Astrocyte of the spinal cord (primary cell): ENCODE results near the gene COL6A1.
"Not testable (repeated sequence)": the region's sequence is repeated elsewhere in the genome, so short reads cannot be mapped to it uniquely, and the experiment has no call there.

ENCODE experiments used
- DNase-seq: peaks from one replicate; pipeline ENCODE4 v3.0.0; 2011; ENCODE audit warnings: low read depth, low spot score
- H3K4me3 ChIP-seq: 2 replicates; pipeline ENCODE4 v1.5.1; 2011; ENCODE audit warnings: low read depth, mild to moderate bottlenecking, low read length, moderate library complexity
- in situ Hi-C: cut with HindIII; loops from 2 replicates; pipeline ENCODE4 v1.10.0; 2017; ENCODE audit warnings: low sequenced_read_pairs
- TF ChIP-seq, protein P1 (sequence below): IDR thresholded peaks from 2 replicates; pipeline ENCODE4 v1.5.1; 2012; ENCODE audit warnings: low read depth, mild to moderate bottlenecking, low read length, inconsistent platforms

COL6A1 gene

DNA sequence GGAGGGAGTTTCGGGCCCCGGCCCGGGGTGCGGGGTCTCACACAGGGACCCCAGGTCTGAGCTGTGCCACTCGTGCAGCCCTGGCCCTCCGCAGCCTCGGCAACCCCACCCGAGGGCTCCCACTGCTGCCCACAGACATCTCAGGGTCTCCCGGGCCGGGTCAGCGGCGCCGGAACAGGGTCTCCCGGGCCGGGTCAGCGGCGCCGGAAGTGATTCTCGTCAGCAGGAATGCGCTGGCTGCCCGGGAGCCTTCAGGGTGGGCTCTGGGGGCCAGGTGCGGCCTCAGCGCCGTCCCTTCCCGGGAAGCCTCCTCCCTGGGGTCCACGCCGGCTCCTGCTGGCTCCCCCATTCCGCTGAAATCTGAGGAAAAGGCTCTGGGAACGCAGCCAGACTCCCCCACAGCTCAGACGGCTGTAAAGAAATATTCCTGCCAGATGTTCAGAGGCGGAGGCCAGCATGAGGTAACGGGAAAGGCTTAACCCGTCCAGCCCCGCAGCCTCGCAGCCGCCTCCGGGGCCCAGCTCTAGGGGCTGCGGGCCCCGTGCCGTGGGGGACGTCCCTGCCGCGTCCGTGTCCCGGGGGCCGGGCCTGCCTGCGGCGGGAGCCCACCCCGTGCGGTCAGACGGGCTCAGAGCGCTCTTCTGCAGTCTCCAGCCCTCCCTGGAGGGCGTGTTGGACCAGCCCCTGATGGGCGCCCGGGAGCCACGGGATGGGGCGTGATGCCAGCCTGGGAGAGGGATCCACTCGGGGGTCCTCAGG is 8.7 kb upstream of the COL6A1 start:
- in situ Hi-C loops: no loop called here
- TF ChIP-seq, protein P1, sequence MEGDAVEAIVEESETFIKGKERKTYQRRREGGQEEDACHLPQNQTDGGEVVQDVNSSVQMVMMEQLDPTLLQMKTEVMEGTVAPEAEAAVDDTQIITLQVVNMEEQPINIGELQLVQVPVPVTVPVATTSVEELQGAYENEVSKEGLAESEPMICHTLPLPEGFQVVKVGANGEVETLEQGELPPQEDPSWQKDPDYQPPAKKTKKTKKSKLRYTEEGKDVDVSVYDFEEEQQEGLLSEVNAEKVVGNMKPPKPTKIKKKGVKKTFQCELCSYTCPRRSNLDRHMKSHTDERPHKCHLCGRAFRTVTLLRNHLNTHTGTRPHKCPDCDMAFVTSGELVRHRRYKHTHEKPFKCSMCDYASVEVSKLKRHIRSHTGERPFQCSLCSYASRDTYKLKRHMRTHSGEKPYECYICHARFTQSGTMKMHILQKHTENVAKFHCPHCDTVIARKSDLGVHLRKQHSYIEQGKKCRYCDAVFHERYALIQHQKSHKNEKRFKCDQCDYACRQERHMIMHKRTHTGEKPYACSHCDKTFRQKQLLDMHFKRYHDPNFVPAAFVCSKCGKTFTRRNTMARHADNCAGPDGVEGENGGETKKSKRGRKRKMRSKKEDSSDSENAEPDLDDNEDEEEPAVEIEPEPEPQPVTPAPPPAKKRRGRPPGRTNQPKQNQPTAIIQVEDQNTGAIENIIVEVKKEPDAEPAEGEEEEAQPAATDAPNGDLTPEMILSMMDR: no peak
- DNase-seq: peak; percentile 89
- peak overlapping the region; percentile 29 for H3K4me3 ChIP-seq

DNA sequence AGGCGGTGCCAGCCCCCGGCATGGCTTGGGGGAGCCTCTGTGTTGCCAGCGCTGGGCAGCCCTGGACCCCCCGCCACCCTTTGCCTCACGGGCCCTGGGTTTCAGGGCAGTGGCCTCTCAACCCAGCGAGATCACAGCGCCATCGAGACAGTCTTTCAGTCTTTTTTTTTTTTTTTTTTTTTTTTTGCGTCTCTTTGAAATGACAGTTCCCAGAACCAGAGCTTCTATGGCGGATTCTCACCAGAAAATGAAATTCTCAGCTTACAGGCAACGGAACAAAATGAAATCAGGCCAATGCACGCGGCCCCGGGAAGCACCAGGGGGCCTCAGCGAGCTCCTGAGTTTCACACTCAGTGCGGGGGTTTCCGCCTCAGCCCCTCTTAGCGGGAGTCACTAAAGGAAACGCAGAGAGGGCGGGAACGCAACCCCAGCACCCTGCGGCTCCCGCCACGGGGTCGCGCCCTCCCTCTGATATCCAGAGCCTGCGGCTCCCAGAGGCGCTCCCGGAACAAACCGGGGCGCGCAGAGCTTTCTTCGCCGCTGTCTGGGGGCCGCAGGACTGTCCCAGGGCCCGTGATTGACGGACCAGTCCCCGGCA is 8.0 kb upstream of the COL6A1 start:
- peak overlapping the region; percentile 29 for H3K4me3 ChIP-seq
- peak; percentile 90 for DNase-seq
- TF ChIP-seq, protein P1: peak; percentile 82
- in situ Hi-C loops: no loop called here

DNA sequence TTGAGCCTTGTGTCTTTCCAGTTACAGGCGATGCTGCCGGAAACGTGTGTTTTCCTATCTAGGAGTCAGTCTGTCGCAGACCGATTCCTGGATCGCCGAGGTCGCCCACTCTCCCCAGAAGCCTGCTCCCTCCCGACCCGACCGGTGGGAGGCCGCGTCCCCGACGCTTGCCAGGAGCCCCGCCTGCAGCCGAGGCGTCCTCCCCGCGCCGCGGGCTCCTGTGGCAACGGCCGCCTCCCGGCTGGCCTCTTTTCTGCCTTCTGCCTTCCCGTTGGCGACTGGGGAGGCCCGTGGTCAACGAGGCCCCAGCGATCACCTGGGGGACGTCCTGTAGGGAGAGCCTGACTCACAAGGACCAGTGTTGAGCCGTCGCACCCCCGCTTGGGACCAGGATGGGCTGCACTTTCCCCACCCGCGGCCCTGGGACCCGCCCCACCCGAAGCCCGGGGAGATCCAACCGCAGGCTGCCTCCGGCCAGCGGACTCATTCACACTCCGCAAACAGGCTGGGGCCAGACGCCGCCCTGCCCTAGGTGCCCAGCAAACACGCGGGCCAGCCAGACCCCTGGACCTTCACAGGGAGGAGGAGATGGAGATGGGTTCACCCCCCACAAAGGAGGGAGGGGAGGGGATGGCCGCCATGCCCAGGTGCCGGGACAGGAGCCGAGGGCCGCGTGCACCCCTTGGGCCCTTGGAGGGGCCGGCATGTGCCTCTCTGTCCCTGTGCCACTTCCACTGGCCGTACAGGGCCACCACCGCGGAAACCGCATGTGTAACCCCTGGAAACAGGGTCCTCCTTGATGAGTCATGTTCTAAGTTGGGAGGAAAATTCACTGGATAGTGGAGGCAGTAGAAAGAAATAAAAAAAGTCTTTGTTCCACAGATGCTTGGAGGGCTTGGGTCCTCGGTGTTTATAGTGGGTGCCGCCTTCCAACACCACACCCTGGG is 7.2 kb upstream of the COL6A1 start:
- peak; percentile 89 for DNase-seq
- in situ Hi-C loops: no loop called here
- TF ChIP-seq, protein P1: no peak
- H3K4me3 ChIP-seq: peak overlapping the region; percentile 29

DNA sequence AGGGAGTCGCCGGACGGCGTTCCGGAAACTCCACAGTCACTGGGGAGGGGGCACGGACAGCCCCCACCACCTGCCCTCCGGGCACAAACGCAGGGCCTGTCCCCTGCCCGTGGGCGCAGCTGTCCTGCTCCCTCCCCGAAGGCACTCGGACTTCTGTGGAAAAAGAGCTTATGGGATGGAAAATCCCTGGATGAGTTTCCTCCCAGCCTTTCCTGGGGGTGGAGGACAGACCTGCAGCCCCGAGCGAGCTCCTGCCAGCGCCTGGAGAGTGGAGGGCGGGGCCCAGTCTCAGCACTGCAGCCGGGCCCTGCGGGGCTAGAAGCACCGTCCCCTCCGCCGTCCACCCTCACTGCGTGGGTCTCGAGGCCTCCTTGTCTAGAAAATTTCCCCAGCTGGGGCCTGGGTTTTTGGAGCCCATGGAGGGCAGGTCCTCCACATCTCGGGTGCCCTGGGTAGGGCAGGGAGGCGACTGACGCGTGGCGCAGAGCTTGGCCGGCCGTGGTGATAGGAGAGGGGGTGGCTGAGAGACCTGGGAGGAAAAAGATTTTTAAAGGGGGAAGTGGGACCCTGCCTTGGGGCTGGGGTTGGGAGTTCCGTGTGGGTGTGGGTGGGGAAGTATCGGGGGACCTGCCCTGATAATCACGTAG is 6.4 kb upstream of the COL6A1 start:
- peak; percentile 51 for DNase-seq
- H3K4me3 ChIP-seq: no peak overlapping the region
- in situ Hi-C loops: no loop called here
- TF ChIP-seq, protein P1: no peak

DNA sequence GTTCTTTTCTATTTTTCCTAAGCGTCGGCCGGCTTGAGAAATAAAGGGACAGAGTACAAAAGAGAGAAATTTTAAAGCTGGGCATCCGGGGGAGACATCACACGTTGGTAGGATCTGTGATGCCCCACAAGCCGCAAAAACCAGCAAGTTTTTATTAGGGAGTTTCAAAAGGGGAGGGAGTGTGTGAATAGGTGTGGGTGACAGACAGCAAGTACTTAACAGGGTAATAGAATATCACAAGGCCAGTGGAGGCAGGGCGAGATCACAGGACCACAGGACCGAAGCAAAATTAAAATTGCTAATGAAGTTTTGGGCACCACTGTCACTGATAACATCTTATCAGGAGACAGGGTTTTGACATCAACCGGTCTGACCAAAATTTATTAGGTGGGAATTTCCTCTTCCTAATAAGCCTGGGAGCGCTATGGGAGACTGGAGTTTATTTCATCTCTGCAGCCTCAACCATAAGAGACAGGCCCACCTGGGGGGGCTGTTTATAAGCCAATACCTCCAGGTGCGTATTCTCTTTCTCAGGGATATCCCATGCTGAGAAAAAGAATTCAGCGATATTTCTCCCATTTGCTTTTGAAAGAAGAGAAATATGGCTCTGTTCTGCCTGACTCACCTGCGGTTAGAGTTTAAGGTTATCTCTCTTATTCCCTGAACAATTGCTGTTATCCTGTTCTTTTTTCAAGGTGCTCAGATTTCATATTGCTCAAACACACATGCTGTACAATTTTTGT is 5.7 kb upstream of the COL6A1 start:
- DNase-seq, in situ Hi-C loops, H3K4me3 ChIP-seq: not testable (repeated sequence)

DNA sequence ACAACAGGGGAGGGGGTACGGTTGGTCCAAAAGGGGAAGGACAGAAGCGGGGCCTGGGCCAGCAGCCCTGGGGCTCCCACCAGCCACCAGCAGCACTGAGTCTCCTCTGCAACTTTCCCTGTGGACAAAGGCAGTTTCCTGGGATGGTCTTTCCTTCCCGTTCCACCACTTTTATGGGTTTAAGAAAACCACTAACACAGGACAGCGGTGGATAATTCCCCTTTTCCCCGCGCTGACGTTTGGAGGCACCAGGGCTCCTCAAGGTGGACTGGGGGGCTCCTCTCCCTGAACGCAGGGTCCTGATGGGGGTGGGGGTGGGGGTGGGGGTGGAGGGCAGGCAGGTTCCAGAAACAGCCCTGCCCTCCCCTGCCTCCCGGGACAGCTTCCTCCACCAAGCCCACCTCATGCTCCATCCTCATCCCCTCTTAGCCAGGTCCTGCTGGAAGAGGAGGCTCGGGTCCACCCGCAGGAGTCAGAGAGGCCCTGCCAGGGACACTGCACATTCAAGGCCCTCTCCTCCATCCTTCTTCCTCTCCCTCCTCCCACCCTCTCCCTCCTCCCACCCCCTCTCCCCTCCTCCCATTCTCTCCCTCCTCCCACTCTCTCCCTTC is 4.8 kb upstream of the COL6A1 start:
- TF ChIP-seq, protein P1: no peak
- no peak overlapping the region for H3K4me3 ChIP-seq
- in situ Hi-C loops: no loop called here
- DNase-seq: no peak
